HUDEP-2 (cell line): Measurements from ENCODE around the gene VPREB1.
"Not testable (repeated sequence)": the region's sequence is repeated elsewhere in the genome, so short reads cannot be mapped to it uniquely, and the experiment has no call there.

Source experiments
- DNase-seq, 76 experiments: peaks; one replicate each; lab custom pipeline; 2025; ENCODE audit not compliant: unreplicated experiment in 76 of 76; lab: John Stamatoyannopoulos, UW

Gene VPREB1

DNA sequence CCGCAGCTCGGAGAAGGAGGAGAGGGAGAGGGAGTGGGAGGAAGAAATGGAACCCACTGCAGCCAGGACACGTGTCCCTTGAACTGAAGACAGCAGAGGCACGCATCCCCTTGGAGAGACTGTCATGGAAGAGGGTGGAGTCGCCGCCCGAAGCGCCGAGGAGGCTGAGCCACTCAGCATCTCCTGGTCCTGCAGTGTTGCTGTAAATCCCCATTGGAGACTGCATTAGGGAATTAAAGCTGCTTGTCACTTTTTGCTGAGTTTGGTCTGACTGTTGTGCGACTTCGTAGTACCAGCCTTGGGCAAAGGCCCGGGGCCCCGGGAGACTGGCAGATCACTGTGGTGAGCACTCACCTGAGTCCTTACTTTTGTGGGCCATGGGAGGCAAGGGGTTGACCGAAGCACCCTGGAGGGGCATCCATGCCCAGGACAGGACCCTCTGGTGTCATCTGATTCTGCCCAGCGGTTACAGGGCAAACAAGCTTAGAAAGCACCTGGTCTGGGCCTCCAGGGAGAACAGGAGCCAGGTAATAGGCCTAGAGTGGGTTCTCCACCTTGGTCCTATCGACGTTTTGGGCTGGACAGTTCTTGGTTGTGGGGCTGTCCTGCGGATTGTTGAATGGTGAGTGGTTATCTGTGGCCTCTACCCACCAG is 797 bp downstream of the VPREB1 start:
- no peak for DNase-seq

DNA sequence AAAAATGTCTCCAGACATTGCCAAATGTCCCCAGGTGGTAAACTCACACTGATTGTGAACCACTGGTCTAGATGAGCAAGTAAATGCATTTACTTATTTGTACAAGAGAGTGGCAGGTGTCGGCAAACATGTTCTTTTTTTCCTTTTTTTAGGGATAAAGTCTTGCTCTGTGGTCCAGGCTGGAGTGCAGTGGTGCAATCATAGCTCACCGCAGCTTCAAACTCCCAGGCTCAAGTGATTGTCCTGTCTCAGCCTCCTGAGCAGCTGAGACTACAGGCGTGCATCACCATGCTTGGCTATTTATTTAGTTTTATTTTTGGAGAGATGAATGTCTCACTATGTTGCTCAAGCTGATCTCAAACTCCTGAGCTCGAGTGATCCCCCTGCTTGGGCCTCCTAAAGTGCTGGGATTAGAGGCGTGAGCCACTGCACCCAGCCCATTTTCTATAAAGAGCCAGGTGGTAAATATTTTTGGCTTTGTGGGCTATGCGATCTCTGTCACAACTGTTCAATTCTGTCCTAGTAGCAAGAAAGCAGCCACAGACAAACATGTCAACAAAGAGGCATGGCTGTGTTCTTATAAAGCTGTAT is 1.4 kb downstream of the VPREB1 start:
- DNase-seq, result no peak

DNA sequence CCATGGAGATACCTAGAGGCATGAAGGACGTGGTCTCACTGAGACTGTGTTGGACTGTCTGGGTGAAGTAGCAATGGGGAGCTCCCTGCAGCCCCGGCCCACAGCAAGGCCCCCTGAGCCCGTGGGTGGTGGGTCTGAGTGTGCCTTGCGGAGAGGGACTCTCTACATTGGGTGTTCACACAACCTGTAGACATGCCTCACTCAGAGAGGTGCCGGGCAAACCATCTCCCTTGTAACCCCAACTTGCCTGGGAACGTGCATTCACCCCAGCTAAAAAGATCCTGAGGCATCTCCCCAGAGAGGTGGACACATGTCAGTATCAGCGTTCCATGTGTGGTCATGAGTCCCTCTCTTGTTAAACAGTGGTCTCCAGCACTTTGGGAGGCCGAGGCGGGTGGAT is 2.1 kb downstream of the VPREB1 start:
- DNase-seq, result no peak

DNA sequence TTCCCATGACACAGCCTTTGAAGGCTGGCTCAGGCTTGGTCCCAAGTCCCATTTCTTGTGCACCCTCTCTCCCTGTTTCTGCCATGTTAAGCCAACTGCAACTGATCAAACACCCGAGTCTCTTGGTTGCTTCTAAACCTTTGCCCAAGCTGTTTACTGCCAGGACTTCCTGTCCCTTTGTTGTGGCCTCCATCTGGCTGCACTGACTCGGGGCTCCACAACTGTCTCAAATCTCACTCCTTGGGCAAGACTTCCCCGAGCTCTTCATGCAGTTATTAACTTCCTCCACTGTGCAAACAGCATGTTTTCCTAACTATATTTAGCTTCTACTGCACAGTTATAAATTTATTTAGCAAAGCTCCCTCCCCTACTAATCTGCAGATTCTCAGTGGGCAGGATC is 4.3 kb downstream of the VPREB1 start:
- DNase-seq, result no peak

DNA sequence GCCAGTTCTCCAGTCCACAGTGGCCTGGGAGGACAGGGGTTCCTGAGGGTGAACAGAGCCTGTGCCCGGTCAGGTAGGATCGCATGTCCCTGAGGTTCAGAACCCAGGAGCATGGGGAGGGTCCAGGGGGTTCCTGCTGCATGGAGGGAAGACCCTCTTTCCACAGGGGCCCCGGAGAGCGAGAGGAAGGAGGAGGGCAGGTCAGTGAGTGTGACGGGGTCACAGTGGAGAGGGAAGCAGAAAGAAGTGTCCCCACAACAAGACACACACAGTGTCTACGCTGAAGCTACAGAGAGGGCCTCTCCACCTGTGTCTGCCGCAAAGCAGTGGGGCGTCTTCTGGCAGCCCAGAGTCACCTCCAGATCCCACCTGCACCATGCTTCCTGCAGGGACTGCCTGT is 6.1 kb downstream of the VPREB1 start:
- not testable (repeated sequence) for DNase-seq

DNA sequence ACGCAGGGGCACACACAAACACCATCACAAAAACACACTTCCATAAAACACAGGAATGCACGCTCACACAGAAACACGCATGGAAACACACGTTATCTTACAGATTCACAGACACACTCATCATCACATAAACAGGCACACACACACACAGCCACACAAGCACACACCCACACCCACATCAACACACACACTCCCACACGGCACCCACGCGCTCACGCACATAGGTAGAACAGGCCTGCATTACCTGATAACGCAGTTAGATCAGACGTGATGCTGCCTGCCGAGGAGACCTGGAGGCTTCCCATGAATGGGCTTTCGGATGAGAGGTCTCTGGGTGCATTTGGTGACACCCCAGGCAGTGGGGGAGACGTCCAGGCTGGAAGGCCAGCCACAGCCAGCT is 11.5 kb downstream of the VPREB1 start:
- DNase-seq, result not testable (repeated sequence)

DNA sequence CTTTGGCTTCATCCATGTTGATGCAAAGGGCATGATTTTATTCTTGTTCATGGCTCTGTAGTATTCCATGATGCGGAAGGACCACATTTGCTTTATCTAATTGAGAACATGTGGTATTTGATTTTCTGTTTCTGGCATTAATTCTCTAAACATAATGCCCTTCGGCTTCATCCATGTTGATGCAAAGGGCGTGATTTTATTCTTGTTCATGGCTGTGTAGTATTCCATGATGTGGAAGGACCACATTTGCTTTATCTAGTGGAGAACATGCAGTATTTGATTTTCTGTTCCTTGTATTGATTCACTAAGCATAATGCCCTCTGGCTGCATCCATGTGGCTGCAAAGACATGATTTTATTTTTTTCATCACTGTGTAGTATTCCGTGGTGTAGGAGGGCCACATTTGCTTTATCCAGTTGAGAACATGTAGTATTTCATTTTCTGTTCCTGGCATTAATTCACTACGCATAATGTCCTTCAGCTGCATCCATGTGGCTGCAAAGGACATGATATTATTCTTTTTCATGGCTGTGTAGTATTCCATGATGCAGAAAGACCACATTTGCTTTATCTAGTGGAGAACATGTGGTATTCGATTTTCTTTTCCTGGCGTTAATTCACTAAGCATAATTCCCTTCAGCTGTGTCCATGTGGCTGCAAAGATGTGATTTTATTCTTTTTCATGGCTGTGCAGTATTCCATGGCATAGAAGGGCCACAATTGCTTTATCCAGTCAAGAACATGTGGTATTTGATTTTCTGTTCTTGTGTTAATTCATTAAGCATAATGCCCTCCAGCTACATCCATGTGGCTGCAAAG is 14.2 kb downstream of the VPREB1 start:
- not testable (repeated sequence) for DNase-seq

DNA sequence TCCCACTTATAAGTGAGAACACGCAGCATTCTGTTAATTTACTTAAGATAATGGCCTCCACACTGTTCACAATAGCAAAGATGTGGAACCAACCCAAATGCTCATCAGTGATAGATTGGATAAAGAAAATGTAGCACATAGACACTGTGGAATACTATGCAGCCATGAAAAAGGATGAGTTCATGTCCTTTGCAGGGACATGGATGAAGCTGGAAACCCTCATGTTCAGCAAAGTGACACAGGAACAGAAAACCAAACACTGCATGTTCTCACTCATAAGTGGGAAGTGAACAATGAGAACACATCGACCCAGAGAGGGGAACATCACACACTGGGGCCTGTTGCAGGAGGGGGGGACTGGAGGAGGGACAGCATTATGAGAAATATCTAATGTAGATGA is 15.6 kb downstream of the VPREB1 start:
- not testable (repeated sequence) for DNase-seq

DNA sequence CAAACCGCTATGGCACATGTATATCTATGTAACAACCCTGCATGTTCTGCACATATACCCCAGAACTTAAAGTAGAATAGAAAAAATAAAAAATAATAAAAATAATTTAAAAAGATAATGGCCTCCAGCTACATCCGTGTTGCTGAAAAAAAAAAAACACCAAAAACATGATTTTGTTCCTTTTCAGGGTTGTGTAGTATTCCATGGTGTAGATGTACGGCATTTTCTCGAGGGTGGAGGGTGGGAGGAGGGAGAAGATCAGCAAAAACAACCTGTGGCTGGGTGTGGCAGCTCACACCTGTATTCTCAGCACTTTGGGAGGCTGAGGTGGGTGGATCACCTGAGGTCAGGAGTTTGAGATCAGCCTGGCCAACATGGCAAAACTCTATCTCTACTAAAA is 16.0 kb downstream of the VPREB1 start:
- DNase-seq, result not testable (repeated sequence)

DNA sequence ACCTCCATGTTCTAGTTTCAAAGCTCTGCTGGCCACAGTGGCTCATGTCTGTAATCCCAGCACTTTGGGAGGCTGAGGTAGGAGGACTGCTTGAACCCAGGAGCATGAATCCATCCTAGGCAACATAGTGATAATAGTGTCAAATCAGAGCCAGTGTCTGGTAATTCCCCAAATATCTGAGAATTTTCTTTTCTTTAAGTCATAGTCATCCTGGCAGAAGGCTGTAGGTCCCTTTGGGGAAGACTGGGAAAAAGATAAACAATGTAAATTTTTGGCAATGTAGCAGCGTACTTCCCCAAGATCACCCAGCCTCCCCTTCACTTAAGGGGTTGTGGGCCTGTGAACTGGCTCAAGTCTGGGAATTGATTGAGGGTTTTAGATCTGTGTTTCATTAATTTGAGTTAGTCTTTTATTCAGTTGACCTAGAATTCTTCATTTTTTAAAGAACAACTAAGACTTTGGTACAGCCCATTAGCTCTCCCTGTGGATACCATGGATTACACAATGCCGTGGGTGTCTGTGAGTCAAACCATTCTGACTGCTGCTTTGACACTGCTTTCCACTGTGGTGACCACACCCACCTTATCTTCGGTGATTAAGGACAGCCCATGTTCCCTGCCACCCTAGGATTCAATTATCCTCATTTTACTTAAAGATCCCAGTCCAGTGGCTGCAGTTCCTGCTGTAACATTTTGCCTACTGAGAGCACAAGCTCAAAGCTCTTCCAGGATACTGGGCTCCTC is 17.9 kb downstream of the VPREB1 start:
- DNase-seq, result peak in 11 of 76 experiments; percentile 0 to 34 (median 5)

DNA sequence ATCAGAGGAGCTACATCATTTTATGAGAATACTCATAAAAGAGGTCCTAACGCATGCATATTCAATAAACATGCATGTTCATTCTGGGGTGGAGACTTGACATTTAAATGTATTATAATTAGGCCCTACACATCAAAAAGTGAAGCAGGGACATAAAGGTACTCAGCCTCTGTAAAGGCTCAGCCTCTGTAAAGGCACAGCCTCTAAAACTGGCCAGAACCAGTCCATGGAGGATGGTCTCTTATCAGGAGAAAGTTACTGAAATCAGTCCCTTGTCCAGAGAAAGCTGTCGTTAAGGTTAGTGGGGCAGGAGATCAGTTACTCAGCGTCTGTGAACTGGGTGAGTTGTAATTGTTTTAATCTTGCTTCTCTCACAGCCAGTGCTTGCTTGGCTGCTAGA is 19.2 kb downstream of the VPREB1 start:
- not testable (repeated sequence) for DNase-seq

DNA sequence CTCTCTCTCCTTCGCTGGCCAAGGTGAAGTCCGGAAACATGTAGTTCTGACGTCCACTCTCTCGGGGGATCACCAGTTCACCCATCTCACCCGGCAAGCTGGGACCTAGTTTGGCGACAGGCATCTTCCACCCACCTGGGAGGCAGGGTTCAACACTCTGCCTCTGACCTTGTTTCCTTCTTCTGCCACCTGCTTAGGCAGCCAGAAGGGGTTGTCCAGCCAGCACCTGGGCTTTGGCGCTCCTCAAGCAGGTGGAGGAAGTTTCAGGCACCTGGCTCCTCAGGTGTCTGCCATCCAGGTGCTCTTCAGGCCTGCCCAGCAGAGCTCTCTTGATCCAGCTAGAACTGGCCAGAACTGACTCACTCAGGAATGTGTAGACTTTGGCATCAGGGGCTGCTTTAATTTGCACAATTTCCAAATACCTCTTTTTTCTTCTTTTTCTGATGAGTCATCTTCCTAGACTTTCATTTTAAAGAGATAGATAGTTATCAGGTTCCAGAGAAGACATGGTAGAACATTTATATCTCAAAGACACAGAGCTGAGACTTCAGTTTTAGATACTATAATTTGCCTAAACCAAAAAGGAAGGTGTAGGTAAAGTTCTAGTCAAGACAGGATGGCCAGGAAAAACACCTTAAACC is 25.6 kb downstream of the VPREB1 start:
- peak in 1 of 76 experiments; percentile 15 for DNase-seq

DNA sequence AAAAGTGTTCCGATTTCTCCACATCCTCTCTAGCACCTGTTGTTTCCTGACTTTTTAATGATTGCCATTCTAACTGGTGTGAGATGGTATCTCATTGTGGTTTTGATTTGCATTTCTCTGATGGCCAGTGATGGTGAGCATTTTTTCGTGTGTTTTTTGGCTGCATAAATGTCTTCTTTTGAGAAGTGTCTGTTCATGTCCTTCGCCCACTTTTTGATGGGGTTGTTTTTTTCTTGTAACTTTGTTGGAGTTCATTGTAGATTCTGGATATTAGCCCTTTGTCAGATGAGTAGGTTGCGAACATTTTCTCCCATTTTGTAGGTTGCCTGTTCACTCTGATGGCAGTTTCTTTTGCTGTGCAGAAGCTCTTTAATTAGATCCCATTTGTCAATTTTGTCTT is 32.8 kb downstream of the VPREB1 start:
- DNase-seq, result not testable (repeated sequence)

DNA sequence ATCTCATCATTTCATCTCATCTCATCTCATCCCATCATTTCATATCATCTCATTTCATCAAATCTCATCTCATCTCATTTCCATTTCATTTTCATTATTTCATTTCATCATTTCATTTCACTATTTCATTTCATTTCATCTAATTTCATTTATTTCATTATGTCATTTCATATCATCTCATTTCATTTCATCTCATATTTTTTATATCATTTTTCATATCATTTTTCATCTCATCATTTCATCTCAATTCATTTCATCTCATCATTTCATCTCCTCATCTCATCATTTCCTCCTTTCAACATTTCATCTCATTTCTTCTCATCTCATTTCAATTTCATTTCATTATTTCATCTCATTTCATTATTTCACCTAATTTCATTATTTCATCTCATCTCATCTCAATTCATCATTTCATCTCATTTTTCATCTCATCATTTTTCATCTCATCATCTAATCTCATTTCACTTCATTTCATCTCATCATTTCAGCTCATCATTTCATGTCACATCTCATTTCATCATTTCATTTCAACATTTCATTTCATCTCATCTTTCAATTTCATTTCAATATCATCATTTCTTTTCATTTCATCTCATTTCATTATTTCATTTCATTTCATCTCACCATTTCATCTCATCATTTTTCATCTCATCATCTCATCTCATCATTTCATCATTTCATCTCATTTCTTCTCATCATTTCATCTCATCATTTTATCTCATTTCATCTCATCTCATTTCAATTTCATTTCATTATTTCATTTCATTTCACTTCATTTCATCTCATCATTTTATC is 40.6 kb downstream of the VPREB1 start:
- not testable (repeated sequence) for DNase-seq

DNA sequence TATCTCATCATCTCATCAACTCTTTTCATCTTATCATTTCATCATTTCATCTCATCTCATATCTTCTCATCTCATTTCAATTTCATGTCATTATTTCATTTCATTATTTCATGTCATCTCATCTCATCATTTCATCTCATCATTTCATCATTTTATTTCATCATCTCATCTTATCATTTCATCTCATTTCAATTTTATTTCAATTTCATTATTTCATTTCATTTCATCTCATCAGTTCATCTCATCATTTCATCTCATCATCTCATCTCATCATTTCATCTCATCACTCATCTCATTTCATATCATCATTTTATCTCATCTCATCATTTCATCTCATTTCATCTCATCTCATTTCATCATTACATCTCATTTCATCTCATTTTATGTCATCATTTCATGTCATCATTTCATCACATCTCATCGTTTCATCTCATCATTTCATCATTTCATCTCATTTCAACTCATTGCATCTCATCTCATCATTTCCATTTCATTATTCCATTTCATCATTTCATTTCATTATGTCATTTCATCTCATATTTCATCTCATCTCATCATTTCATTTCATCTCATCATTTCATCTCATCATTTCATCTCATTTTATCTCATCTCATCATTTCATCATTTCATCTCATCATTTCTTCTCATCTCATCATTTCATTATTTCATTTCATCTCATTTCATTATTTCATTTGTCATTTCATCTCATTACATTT is 42.0 kb downstream of the VPREB1 start:
- DNase-seq, result not testable (repeated sequence)

DNA sequence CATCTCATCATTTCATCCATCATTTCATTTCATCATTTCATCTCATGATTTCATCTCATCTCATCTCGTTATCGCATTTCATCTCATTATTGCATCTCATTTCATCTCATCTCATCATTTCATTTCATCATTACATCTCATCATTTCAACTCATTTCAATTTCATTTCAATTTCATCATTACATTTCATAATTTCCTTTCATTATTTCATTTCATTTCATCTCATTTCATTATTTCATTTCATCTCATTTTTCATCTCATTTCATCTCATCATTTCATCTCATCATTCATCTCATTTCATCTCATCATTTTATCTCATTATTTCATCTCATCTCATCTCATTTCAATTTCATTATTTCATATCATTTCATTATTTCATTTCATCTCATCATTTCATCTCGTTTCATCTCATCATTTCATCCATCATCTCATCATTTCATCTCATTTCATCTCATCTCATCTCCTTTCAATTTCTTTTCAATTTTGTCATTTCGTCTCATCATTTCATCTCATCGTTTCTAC is 42.6 kb downstream of the VPREB1 start:
- DNase-seq, result not testable (repeated sequence)

DNA sequence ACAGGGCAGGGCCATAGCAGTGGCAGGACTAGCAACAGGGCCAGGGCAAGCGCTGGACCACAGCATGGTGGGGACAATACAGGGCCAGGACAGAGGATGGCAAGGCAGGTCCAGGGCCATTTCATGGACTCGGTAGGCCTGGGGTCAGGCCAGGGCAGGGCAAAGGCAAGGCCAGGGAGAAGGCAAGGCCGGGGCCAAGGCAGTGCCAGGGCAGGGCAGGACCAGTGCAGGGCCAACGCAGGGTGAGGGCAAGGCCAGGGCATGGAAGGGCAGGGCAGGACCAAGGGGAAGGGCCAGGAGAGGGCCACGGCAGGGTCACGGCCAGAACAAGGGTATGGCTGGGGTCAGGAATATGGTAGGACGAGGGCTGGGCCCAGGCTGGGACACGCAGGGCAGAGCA is 45.1 kb downstream of the VPREB1 start:
- not testable (repeated sequence) for DNase-seq

DNA sequence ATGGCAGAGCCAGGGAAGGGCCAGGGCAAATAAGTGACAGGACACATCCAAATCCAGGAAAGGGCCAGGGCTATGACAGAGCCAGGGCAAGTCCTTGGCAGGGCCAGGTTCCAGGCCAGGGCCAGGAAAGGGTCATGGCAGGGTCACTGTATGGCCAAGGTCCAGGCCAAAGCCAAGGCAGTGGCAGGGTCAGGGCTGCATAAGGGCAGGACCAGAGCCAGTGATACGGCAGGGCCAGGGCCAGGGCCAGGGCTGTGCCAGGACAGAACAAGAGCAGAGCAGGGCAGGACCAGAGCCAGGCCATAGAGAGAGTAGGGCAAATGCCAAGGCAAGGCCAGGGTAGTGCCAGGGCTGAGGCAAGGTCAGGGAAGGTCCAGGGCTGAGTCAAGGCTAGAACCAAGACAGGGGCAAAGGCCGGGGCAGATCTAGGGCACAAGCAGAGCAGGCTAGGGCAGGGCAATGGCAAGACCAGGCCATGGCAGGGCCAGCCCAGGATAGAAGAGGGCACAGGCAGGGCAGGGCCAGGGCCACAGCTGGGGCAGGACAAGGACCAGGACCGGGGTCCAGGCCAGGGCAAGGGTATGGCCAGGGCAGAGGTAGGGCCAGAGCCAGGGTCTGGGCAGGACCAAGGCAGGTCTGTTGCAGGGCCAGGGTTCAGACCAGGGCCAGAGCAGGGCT is 46.7 kb downstream of the VPREB1 start:
- DNase-seq, result not testable (repeated sequence)
